Muscle layer of colon (tissue), 2 donors: ENCODE results near the gene PCSK9.

ENCODE experiments used
- H3K27ac ChIP-seq: one replicate; pipeline ENCODE4 v1.7.0; 2013; ENCODE audit warnings: low read depth, mild to moderate bottlenecking, low read length, moderate library complexity
- H3K27me3 ChIP-seq, 2 donors: one replicate each; pipeline ENCODE4 v1.7.0; 2013; ENCODE audit warnings: low read length in 2 of 2, mild to moderate bottlenecking in 2 of 2; ENCODE audit not compliant: insufficient read depth in 2 of 2, control insufficient read depth in 1 of 2
- H3K36me3 ChIP-seq: one replicate; pipeline ENCODE4 v1.7.0; 2013; ENCODE audit warnings: mild to moderate bottlenecking, low read length; ENCODE audit not compliant: insufficient read depth
- H3K4me1 ChIP-seq: one replicate; pipeline ENCODE4 v1.7.0; 2013; ENCODE audit warnings: mild to moderate bottlenecking, low read length; ENCODE audit not compliant: insufficient read depth
- H3K4me3 ChIP-seq, 2 donors: one replicate each; pipeline ENCODE4 v1.7.0; 2013; ENCODE audit warnings: low read length in 2 of 2, low read depth in 1 of 2, mild to moderate bottlenecking in 1 of 2, moderate library complexity in 1 of 2
- H3K9ac ChIP-seq: one replicate; pipeline ENCODE4 v1.7.0; 2013; ENCODE audit warnings: low read length
- H3K9me3 ChIP-seq: one replicate; pipeline ENCODE4 v1.7.0; 2013; ENCODE audit warnings: mild to moderate bottlenecking, low read length
- donor health status: abdominal sarcoma.
- donor health status: Adenocarcinoma of cecum.

The PCSK9 gene

GRCh38 chr1:54997711-54997986, 41.7 kb upstream of the PCSK9 start:
- Histone ChIP-seq H3K9ac (no peak overlapping the region), H3K36me3 (no peaks in the 10 kb centered on the region), H3K27ac (no peak overlapping the region), H3K4me3 (no peak overlapping the region), H3K4me1 (peaks cover 6% of the 10 kb centered on the region), H3K9me3 (no peaks in the 10 kb centered on the region), H3K27me3 (peaks cover 23 to 40% of the 10 kb centered on the region in 2 donors)

DNA sequence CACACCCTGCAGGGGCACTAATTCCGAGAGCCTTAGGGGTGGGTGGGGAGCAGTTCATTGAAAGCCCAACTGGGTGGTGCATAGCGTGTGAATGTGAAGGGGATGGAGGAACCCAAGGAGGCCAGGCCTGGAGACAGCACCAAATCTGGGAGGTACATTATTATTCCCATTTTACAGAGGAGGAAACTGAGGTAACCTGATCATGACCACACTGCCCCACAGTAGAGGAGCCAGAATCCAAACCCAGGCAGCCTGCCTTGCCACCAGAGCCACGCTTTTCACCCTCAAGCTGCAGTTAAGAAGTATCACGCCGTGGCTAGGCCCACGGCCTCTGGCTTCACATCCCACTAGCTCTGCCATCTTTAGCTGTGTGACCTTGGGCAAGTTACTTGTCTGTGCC, 41.2 kb upstream of the PCSK9 start:
- Histone ChIP-seq H3K27me3 (peaks cover 23 to 40% of the 10 kb centered on the region in 2 donors), H3K9ac (no peak overlapping the region), H3K4me1 (peaks cover 6% of the 10 kb centered on the region), H3K36me3 (no peaks in the 10 kb centered on the region), H3K9me3 (no peaks in the 10 kb centered on the region), H3K4me3 (no peak overlapping the region), H3K27ac (no peak overlapping the region)

- Histone ChIP-seq H3K9ac (no peak within 1 kb of the TSS), H3K36me3 (no peaks in the 10 kb centered on the region), H3K9me3 (no peaks in the 10 kb centered on the region), H3K4me1 (peaks cover 6% of the 10 kb centered on the region), H3K27me3 (peaks cover 23 to 40% of the 10 kb centered on the region in 2 donors), H3K27ac (no peak within 1 kb of the TSS), H3K4me3 (no peak within 1 kb of the TSS)
These were observed 40.7 kb upstream of the PCSK9 start, which contains the start of gene BSND for GRCh38 chr1:54998677-54999076. Gene BSND (plus strand): TSS chr1:54998933. CDS start chr1:54999187, 254 bp downstream.

- Histone ChIP-seq H3K27ac (no peak overlapping the region), H3K36me3 (no peaks in the 10 kb centered on the region), H3K4me1 (peaks cover 6% of the 10 kb centered on the region), H3K27me3 (peaks cover 21 to 39% of the 10 kb centered on the region in 2 donors), H3K4me3 (no peak overlapping the region), H3K9ac (no peak overlapping the region), H3K9me3 (no peaks in the 10 kb centered on the region)
These were observed 39.0 kb upstream of the PCSK9 start for GRCh38 chr1:55000110-55001085.

- H3K36me3 ChIP-seq = no peaks in the 10 kb centered on the region
- no peaks in the 10 kb centered on the region for H3K9me3 ChIP-seq
- H3K4me1 ChIP-seq = peaks cover 6% of the 10 kb centered on the region
- no peak overlapping the region for H3K9ac ChIP-seq
- no peak overlapping the region for H3K27ac ChIP-seq
- H3K27me3 ChIP-seq = peaks cover 12 to 30% of the 10 kb centered on the region in 2 donors
- no peak overlapping the region for H3K4me3 ChIP-seq
These were observed 38.0 kb upstream of the PCSK9 start for GRCh38 chr1:55001311-55001710.

DNA sequence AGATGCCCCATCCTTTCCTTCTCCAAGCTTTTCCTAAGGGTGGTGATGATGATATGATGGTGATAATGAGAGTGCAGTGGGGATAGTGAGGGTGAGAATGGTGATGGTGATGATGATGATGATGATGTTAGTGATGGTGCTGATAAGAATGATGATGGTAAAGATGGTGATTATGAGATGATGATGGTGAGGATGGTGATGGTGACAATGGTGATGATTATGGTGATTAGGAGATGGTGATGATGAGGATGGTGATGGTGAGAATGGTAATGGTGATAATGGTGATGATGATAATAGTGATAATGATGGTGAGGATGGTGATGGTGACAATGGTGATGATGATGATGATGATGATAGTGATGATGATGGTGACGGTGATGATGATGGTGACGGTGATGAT, 36.7 kb upstream of the PCSK9 start:
- Histone ChIP-seq H3K36me3 (no peaks in the 10 kb centered on the region), H3K4me3 (no peak overlapping the region), H3K9ac (no peak overlapping the region), H3K4me1 (no peaks in the 10 kb centered on the region), H3K27me3 (peaks cover 5 to 17% of the 10 kb centered on the region in 2 donors), H3K27ac (no peak overlapping the region), H3K9me3 (no peaks in the 10 kb centered on the region)

DNA sequence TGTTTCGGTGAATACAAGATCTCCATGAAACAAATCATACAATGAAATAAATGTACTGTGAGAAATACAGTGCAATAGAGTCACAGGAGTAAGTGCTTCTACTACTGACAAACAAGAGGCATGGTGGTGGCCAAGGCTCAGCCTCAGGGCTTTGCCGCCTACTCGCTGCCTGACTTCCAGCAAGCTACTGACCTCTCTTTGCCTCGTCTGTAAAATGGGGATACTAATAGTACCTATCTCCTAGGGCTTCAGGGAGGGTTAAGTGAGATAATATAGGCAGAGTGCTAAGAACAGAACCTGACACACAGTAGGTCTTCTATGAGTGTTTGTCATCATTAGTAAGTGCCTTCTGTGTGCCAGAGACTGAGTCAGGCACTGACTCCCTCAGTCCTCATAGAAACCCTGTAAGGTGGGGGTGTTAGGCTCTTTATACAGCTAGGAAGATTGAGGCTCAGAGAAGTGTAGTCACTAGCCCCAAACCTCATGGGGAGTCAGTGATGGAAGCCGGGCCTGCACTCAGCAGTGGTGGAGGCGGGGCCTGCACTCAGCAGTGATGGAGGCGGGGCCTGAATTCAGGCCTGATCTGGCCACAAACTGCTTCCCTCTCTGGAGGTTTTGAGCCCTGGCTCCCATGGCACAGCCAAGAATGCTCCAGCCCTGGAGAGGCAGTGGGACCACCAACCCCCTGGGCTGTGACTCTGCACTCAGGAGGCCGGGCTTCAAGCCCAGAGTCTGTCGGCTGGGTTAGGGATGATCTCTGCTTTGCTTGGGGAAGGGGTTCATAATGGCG, 33.8 kb upstream of the PCSK9 start:
- no peaks in the 10 kb centered on the region for H3K9me3 ChIP-seq
- H3K9ac ChIP-seq = no peak overlapping the region
- H3K27ac ChIP-seq = no peak overlapping the region
- H3K4me1 ChIP-seq = no peaks in the 10 kb centered on the region
- H3K27me3 ChIP-seq = peaks cover 0 to 1% of the 10 kb centered on the region in 2 donors
- H3K4me3 ChIP-seq = no peak overlapping the region
- H3K36me3 ChIP-seq = no peaks in the 10 kb centered on the region

GRCh38 chr1:55006931-55007330, 32.4 kb upstream of the PCSK9 start:
- no peak overlapping the region for H3K9ac ChIP-seq
- H3K9me3 ChIP-seq = no peaks in the 10 kb centered on the region

GRCh38 chr1:55007625-55008024, 31.7 kb upstream of the PCSK9 start:
- Histone ChIP-seq H3K36me3 (no peaks in the 10 kb centered on the region), H3K4me1 (no peaks in the 10 kb centered on the region), H3K27ac (no peak overlapping the region), H3K4me3 (no peak overlapping the region), H3K27me3 (no peaks in the 10 kb centered on the region), H3K9ac (no peak overlapping the region), H3K9me3 (no peaks in the 10 kb centered on the region)

More at GRCh38 chr1:55006931-55007330, 32.4 kb upstream of the PCSK9 start:
- H3K27ac ChIP-seq = no peak overlapping the region
- H3K27me3 ChIP-seq = no peaks in the 10 kb centered on the region
- H3K4me1 ChIP-seq = no peaks in the 10 kb centered on the region
- no peaks in the 10 kb centered on the region for H3K36me3 ChIP-seq
- no peak overlapping the region for H3K4me3 ChIP-seq

DNA sequence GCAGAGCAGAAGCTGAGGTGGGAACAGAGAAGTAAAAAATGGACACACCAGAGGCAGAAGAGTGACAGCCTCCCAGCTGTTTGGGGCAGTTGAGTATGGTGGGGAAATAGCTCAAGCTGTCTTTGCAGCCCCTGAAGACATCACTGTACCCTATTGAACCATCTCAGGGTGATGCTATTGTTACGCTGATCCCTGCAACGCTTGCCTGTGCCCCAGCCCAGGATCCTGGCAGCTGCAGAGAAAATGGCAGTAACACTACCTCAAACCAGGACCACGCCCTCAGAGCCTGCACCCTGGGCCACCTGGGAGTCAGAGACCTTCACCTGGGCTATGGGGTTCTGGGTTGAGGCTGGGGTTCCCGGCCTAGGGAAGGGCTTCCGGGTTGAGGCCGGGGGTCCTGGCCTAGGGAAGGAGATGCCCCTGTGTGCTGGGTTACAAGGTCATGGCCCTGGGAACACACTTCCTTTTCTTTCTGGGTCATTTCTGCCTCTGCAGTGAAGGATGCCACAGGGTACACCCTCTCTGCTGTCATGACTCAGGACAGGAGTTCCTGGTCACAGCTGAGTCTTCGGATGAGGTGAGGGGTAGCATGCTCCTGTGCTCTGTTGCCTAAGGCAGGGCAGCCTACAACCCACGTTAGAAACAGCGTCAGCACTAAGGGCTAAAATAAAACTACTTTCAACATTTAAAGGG, 29.0 kb upstream of the PCSK9 start:
- Histone ChIP-seq H3K27ac (no peak overlapping the region), H3K27me3 (no peaks in the 10 kb centered on the region), H3K9me3 (no peaks in the 10 kb centered on the region), H3K4me1 (no peaks in the 10 kb centered on the region), H3K36me3 (no peaks in the 10 kb centered on the region), H3K4me3 (no peak overlapping the region), H3K9ac (no peak overlapping the region)

DNA sequence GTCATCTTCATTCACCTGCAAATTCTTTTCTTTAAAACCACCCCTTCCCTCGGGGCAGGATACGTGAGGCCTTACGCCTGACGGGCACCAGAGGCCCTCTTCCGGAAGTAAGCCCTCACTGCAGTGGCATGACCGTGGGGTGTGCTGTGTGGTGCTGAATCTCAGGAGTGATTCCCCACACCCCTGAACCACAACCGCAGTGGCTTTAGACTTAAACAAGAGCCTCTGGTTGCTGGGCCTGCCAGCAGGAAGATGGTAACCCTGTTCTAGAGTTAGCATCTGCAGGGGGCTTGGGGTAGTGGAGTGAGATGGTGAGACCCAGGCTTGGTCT, 28.5 kb upstream of the PCSK9 start:
- no peaks in the 10 kb centered on the region for H3K4me1 ChIP-seq
- H3K36me3 ChIP-seq = no peaks in the 10 kb centered on the region
- H3K9ac ChIP-seq = no peak overlapping the region
- no peaks in the 10 kb centered on the region for H3K9me3 ChIP-seq
- no peak overlapping the region for H3K4me3 ChIP-seq
- no peaks in the 10 kb centered on the region for H3K27me3 ChIP-seq
- no peak overlapping the region for H3K27ac ChIP-seq
